H9 (cell line): ENCODE results near the gene NMUR1. TPM values are rescaled to one million over a fixed set of nuclear protein-coding genes. Genes with fewer than 3 reads are reported as not detected.

Source experiments
- DNase-seq: peaks from one replicate; pipeline ENCODE4 v3.0.0-alpha.2; 2017
- H2AFZ ChIP-seq: one replicate; pipeline ENCODE4 v1.6.1; 2013; ENCODE audit warnings: mild to moderate bottlenecking, low read length, control low read depth, moderate library complexity
- H2AK5ac ChIP-seq: 2 replicates; pipeline ENCODE4 v1.6.1; 2013; ENCODE audit warnings: low read length, control low read depth, mixed read lengths; ENCODE audit not compliant: insufficient read length
- H2BK120ac ChIP-seq: one replicate; pipeline ENCODE4 v1.6.1; 2013; ENCODE audit warnings: low read depth, mild to moderate bottlenecking, low read length, control low read depth, inconsistent platforms; ENCODE audit not compliant: poor library complexity, severe bottlenecking
- H2BK12ac ChIP-seq: 2 replicates; pipeline ENCODE4 v1.6.1; 2013; ENCODE audit warnings: low read length, control low read depth, mixed read lengths, low read depth; ENCODE audit not compliant: insufficient read length
- H2BK15ac ChIP-seq: 2 replicates; pipeline ENCODE4 v1.6.1; 2013; ENCODE audit warnings: low read depth, low read length, control low read depth
- H2BK20ac ChIP-seq: one replicate; pipeline ENCODE4 v1.6.1; 2013; ENCODE audit warnings: low read depth, mild to moderate bottlenecking, low read length, control low read depth, inconsistent platforms; ENCODE audit not compliant: poor library complexity, severe bottlenecking
- H2BK5ac ChIP-seq: 2 replicates; pipeline ENCODE4 v1.6.1; 2013; ENCODE audit warnings: low read length, control low read depth, mixed read lengths; ENCODE audit not compliant: insufficient read length
- H3K14ac ChIP-seq: 2 replicates; pipeline ENCODE4 v1.6.1; 2013; ENCODE audit warnings: low read length, control low read depth; ENCODE audit not compliant: insufficient read depth
- H3K18ac ChIP-seq: 2 replicates; pipeline ENCODE4 v1.6.1; 2013; ENCODE audit warnings: low read depth, mild to moderate bottlenecking, mixed read lengths, low read length, control low read depth; ENCODE audit not compliant: insufficient read length
- H3K23ac ChIP-seq: 2 replicates; pipeline ENCODE4 v1.6.1; 2013; ENCODE audit warnings: low read length, control low read depth, mixed read lengths, low read depth; ENCODE audit not compliant: insufficient read length
- H3K23me2 ChIP-seq: 2 replicates; pipeline ENCODE4 v1.6.1; 2013; ENCODE audit warnings: low read depth, mild to moderate bottlenecking, mixed read lengths, low read length, control low read depth; ENCODE audit not compliant: insufficient read length, poor library complexity, severe bottlenecking
- H3K27ac ChIP-seq: 2 replicates; pipeline ENCODE4 v1.5.1; 2013; ENCODE audit warnings: low read length, control low read depth, mixed read lengths, low read depth; ENCODE audit not compliant: insufficient read length
- H3K27me3 ChIP-seq: 2 replicates; pipeline ENCODE4 v1.6.1; 2013; ENCODE audit warnings: low read length, control low read depth, inconsistent platforms; ENCODE audit not compliant: insufficient read depth
- H3K4ac ChIP-seq: 2 replicates; pipeline ENCODE4 v1.6.1; 2013; ENCODE audit warnings: low read depth, mild to moderate bottlenecking, control low read depth, inconsistent platforms, low read length, moderate library complexity
- H3K4me1 ChIP-seq: 2 replicates; pipeline ENCODE4 v1.6.1; 2013; ENCODE audit warnings: low read length, control low read depth, inconsistent platforms; ENCODE audit not compliant: insufficient read depth
- H3K4me2 ChIP-seq: 2 replicates; pipeline ENCODE4 v1.6.1; 2013; ENCODE audit warnings: low read length, control low read depth, mixed read lengths; ENCODE audit not compliant: insufficient read length, insufficient read depth
- H3K56ac ChIP-seq: 2 replicates; pipeline ENCODE4 v1.6.1; 2013; ENCODE audit warnings: low read depth, mild to moderate bottlenecking, mixed read lengths, low read length, control low read depth; ENCODE audit not compliant: insufficient read length
- H3K79me1 ChIP-seq: 2 replicates; pipeline ENCODE4 v1.6.1; 2013; ENCODE audit warnings: low read depth, mild to moderate bottlenecking, moderate library complexity, low read length, control low read depth, inconsistent platforms; ENCODE audit not compliant: insufficient read depth, poor library complexity, severe bottlenecking
- H3K79me2 ChIP-seq: 2 replicates; pipeline ENCODE4 v1.6.1; 2013; ENCODE audit warnings: low read length, control low read depth, inconsistent platforms; ENCODE audit not compliant: insufficient read depth
- H3K9ac ChIP-seq: 2 replicates; pipeline ENCODE4 v1.6.1; 2013; ENCODE audit warnings: low read length, control low read depth, mixed read lengths; ENCODE audit not compliant: insufficient read length; ENCODE audit errors: extremely low read depth
- H3K9me3 ChIP-seq: one replicate; pipeline ENCODE4 v1.6.1; 2013; ENCODE audit warnings: low read depth, low read length, inconsistent platforms; ENCODE audit not compliant: control insufficient read depth
- H3T11ph ChIP-seq: one replicate; pipeline ENCODE4 v1.6.1; 2013; ENCODE audit warnings: mild to moderate bottlenecking, low read length, control low read depth, inconsistent platforms
- H4K20me1 ChIP-seq: one replicate; pipeline ENCODE4 v1.6.1; 2013; ENCODE audit not compliant: control insufficient read depth, insufficient read length, insufficient read depth
- H4K5ac ChIP-seq: 2 replicates; pipeline ENCODE4 v1.6.1; 2013; ENCODE audit warnings: low read depth, mild to moderate bottlenecking, mixed read lengths, low read length, control low read depth; ENCODE audit not compliant: insufficient read length
- H4K8ac ChIP-seq: replicated peaks from 2 replicates; pipeline ENCODE4 v1.6.1; 2013; ENCODE audit warnings: low read length, control low read depth, mixed read lengths, low read depth; ENCODE audit not compliant: insufficient read length
- H4K91ac ChIP-seq: 2 replicates; pipeline ENCODE4 v1.6.1; 2013; ENCODE audit warnings: low read depth, mild to moderate bottlenecking, moderate library complexity, mixed read lengths, low read length, control low read depth; ENCODE audit not compliant: insufficient read length
- H3K27ac Mint-ChIP-seq, 3 experiments: 2 replicates in 2 of 3; 3 replicates in 1 of 3; pipeline ENCODE4 v1.8.0; 2020 to 2021; ENCODE audit warnings: mixed read lengths in 3 of 3, mild to moderate bottlenecking in 1 of 3, moderate library complexity in 1 of 3
- H3K27me3 Mint-ChIP-seq: 2 replicates; pipeline ENCODE4 v1.8.0; 2021; ENCODE audit warnings: low read depth, mild to moderate bottlenecking, moderate library complexity, mixed read lengths
- H3K36me3 Mint-ChIP-seq, 3 experiments: 2 replicates in 2 of 3; 3 replicates in 1 of 3; pipeline ENCODE4 v1.8.0; 2020 to 2021; ENCODE audit warnings: low read depth in 3 of 3, mixed read lengths in 3 of 3; ENCODE audit not compliant: insufficient read depth in 1 of 3
- H3K4me1 Mint-ChIP-seq, 2 experiments: 2 replicates each; pipeline ENCODE4 v1.8.0; 2020; ENCODE audit warnings: mixed read lengths in 2 of 2
- H3K4me3 Mint-ChIP-seq, 2 experiments: 2 replicates in 1 of 2; 3 replicates in 1 of 2; pipeline ENCODE4 v1.8.0; 2020 to 2021; ENCODE audit warnings: mild to moderate bottlenecking in 2 of 2, mixed read lengths in 2 of 2, moderate library complexity in 1 of 2
- H3K9me3 Mint-ChIP-seq, 2 experiments: 2 replicates in 1 of 2; 3 replicates in 1 of 2; pipeline ENCODE4 v1.8.0; 2020; ENCODE audit warnings: mild to moderate bottlenecking in 2 of 2, mixed read lengths in 2 of 2, moderate library complexity in 1 of 2
- CTCF ChIP-seq: fragments of 200-600 bp; sonication (generic); conservative IDR thresholded peaks from 3 replicates; pipeline ENCODE4 v1.8.0; 2021; ENCODE audit warnings: antibody characterized with exemption, mild to moderate bottlenecking
- WGBS: extraction: QIAGEN DNeasy Blood & Tissue Kit; methylation state at CpG from one replicate; pipeline ENCODE4 v1.1.7; 2013; ENCODE audit warnings: missing lambda C conversion rate, low lambda C conversion rate, mixed read lengths; ENCODE audit not compliant: insufficient read length; ENCODE audit errors: extremely low coverage; 5-methylcytosine and 5-hydroxymethylcytosine counted together
- total RNA-seq: library from RNA; stranded (reverse); gene quantifications from 2 replicates; pipeline ENCODE4 v1.2.1, GENCODE V29; 2021

The NMUR1 gene
- total RNA-seq, 1 experiment from 2014 or later: 0.20 TPM

GRCh38 chr2:231531466-231531865, 1.2 kb upstream of the NMUR1 start:
- H3K56ac ChIP-seq: no peak overlapping the region
- H3K9me3 Mint-ChIP-seq: no peaks in the 10 kb centered on the region
- H3K27me3 Mint-ChIP-seq: peaks cover 28% of the 10 kb centered on the region
- H3K4me1 Mint-ChIP-seq: peaks cover 6 to 28% of the 10 kb centered on the region in 2 experiments
- no peaks in the 10 kb centered on the region for H4K20me1 ChIP-seq
- H2BK20ac ChIP-seq: no peak overlapping the region
- H3K4me3 Mint-ChIP-seq: peak overlapping the region in 1 of 2 experiments; percentile 64; a peak in 1 of 5 replicates
- H2BK15ac ChIP-seq: no peak overlapping the region
- H3K9ac ChIP-seq: no peak overlapping the region
- no peaks in the 10 kb centered on the region for H3K79me2 ChIP-seq
- H3K9me3 ChIP-seq: no peaks in the 10 kb centered on the region
- H3K36me3 Mint-ChIP-seq: no peaks in the 10 kb centered on the region; a peak in 1 of 7 replicates
- H4K8ac ChIP-seq: no peak overlapping the region
- no peak overlapping the region for H4K91ac ChIP-seq
- peaks cover 4% of the 10 kb centered on the region; the same call in 1 of the 2 replicates for H3K27me3 ChIP-seq
- H3K4ac ChIP-seq: no peak overlapping the region
- no peak overlapping the region for H2BK5ac ChIP-seq
- H3K79me1 ChIP-seq: no peaks in the 10 kb centered on the region
- no peaks in the 10 kb centered on the region for H3K23me2 ChIP-seq
- no peak overlapping the region for H3K14ac ChIP-seq
- H2BK120ac ChIP-seq: no peak overlapping the region
- H2AK5ac ChIP-seq: no peak overlapping the region
- H2BK12ac ChIP-seq: no peak overlapping the region
- no peak overlapping the region for H2AFZ ChIP-seq
- no peak overlapping the region for H3K27ac ChIP-seq
- no peak overlapping the region for H3T11ph ChIP-seq
- no peak overlapping the region for H3K23ac ChIP-seq
- H3K27ac Mint-ChIP-seq: no peak overlapping the region
- H3K4me2 ChIP-seq: no peak overlapping the region
- TF ChIP-seq CTCF: no peak
- H4K5ac ChIP-seq: no peak overlapping the region
- no peak for DNase-seq
- no CpG with 5 or more reads among the region's 6 CpGs for WGBS
- H3K4me1 ChIP-seq: peaks cover 4% of the 10 kb centered on the region; the same call in 1 of the 2 replicates
- H3K18ac ChIP-seq: no peak overlapping the region
